GM12878 (cell line): ENCODE measurements around the gene ATG9B. TPM values are rescaled to one million over a fixed set of nuclear protein-coding genes. Genes with fewer than 3 reads are reported as not detected.

Experiments
- ATAC-seq: fragments of 200-7000 bp; cut with Tn5 transposase; 3 replicates; pipeline ENCODE4 v1.9.1; 2020; ENCODE audit warnings: mild to moderate bottlenecking, moderate library complexity
- BruUV-seq: library from RNA; stranded (reverse); fragments of 400-500 nt; replicated peaks from 2 replicates; lab custom pipeline; 2021; lab: Mats Ljungman, UMichigan
- CTCF ChIA-PET: fragments of 300-600 bp; sonication (Branson Sonifier 250); formaldehyde crosslinking; extraction: SDS; loops from one replicate; lab custom pipeline; 2021; ENCODE audit warnings: inconsistent platforms; lab: Yijun Ruan, JAX
- POLR2A ChIA-PET: fragments of 350-600 bp; formaldehyde crosslinking; extraction: SDS; loops from one replicate; lab custom pipeline; 2021; ENCODE audit warnings: inconsistent platforms; lab: Charles Lee
- RAD21 ChIA-PET: fragments of 300-600 bp; sonication (Branson Sonifier 250); formaldehyde crosslinking; loops from one replicate; lab custom pipeline; 2023; ENCODE audit warnings: antibody characterized with exemption; ENCODE audit not compliant: unreplicated experiment; lab: Charles Lee
- SMC1A ChIA-PET: fragments of 300-600 bp; sonication (Branson Sonifier 250); formaldehyde crosslinking; loops from one replicate; lab custom pipeline; 2023; ENCODE audit not compliant: unreplicated experiment, uncharacterized antibody; lab: Charles Lee
- DNase-seq: peaks from one replicate; pipeline ENCODE4 v3.0.0-alpha.2; 2011; ENCODE audit warnings: low read depth, low spot score
- FAIRE-seq: peaks from 3 replicates; lab custom pipeline; 2011; peaks lifted over from hg19 to GRCh38; lab: Jason Lieb, UNC
- H2AFZ ChIP-seq: 2 replicates; pipeline ENCODE4 v1.6.0; 2011; ENCODE audit warnings: low read depth, low read length, control low read depth; ENCODE audit not compliant: control insufficient read depth
- H3K27ac ChIP-seq: 2 replicates; pipeline ENCODE4 v1.5.1; 2011; ENCODE audit warnings: control low read depth; ENCODE audit not compliant: control insufficient read depth, insufficient read depth
- H3K27me3 ChIP-seq, 2 experiments: replicated peaks in 1 of 2; 2 replicates each; pipeline versions ENCODE4 v1.6.0 to v1.6.1; 2011; ENCODE audit warnings: low read length in 1 of 2; ENCODE audit not compliant: control insufficient read depth in 2 of 2, insufficient read depth in 2 of 2
- H3K36me3 ChIP-seq, 2 experiments: 2 replicates each; pipeline ENCODE4 v1.5.1; 2011; ENCODE audit warnings: low read length in 1 of 2; ENCODE audit not compliant: control insufficient read depth in 2 of 2, insufficient read depth in 2 of 2
- H3K4me1 ChIP-seq: 2 replicates; pipeline ENCODE4 v1.6.1; 2011; ENCODE audit warnings: mild to moderate bottlenecking, low read length, moderate library complexity, mixed read lengths; ENCODE audit not compliant: control insufficient read depth, insufficient read depth
- H3K4me2 ChIP-seq: 2 replicates; pipeline ENCODE4 v1.6.0; 2011; ENCODE audit warnings: control low read depth; ENCODE audit not compliant: control insufficient read depth, insufficient read depth
- H3K4me3 ChIP-seq: fragments of 200-600 bp; sonication (generic); 2 replicates; pipeline ENCODE4 v1.5.1; 2016
- H3K79me2 ChIP-seq: 2 replicates; pipeline ENCODE4 v1.6.0; 2011; ENCODE audit warnings: low read length; ENCODE audit not compliant: control insufficient read depth, insufficient read depth
- H3K9ac ChIP-seq: 2 replicates; pipeline ENCODE4 v1.8.0; 2011; ENCODE audit warnings: low read length, control low read depth, mixed read lengths; ENCODE audit not compliant: control insufficient read depth, insufficient read depth
- H3K9me3 ChIP-seq: replicated peaks from 3 replicates; pipeline ENCODE4 v1.5.1; 2011; ENCODE audit warnings: mild to moderate bottlenecking, low read length; ENCODE audit not compliant: control insufficient read depth, insufficient read depth
- H4K20me1 ChIP-seq: 2 replicates; pipeline ENCODE4 v1.6.0; 2011; ENCODE audit not compliant: control insufficient read depth, insufficient read depth
- MEF2B ChIP-seq: fragments of 450-650 bp; IDR thresholded peaks from 2 replicates; pipeline ENCODE4 v1.6.1; 2018; ENCODE audit warnings: mild to moderate bottlenecking, moderate library complexity; ENCODE audit not compliant: partially characterized antibody, poor library complexity, severe bottlenecking
- POLR2A ChIP-seq: IDR thresholded peaks from 2 replicates; pipeline ENCODE4 v1.6.1; 2011; ENCODE audit warnings: low read depth, mild to moderate bottlenecking, low read length
- RB1 ChIP-seq: fragments of 450-650 bp; formaldehyde crosslinking; IDR thresholded peaks from 2 replicates; pipeline ENCODE4 v1.6.1; 2017; ENCODE audit warnings: mild to moderate bottlenecking, borderline replicate concordance
- TCF3 ChIP-seq: IDR thresholded peaks from 2 replicates; pipeline ENCODE4 v1.6.1; 2012; ENCODE audit warnings: low read depth, mild to moderate bottlenecking, low read length, borderline replicate concordance; ENCODE audit not compliant: insufficient read depth
- ZNF384 ChIP-seq: IDR thresholded peaks from 2 replicates; pipeline ENCODE4 v1.6.1; 2012; ENCODE audit warnings: low read depth, mild to moderate bottlenecking, low read length, improper control_type of control experiment, borderline replicate concordance
- WGBS: methylation state at CpG from one replicate; pipeline ENCODE4 v1.1.6; 2016; ENCODE audit warnings: low lambda C conversion rate; ENCODE audit not compliant: insufficient replicate concordance, insufficient coverage; ENCODE audit errors: missing lambda C conversion rate; 5-methylcytosine and 5-hydroxymethylcytosine counted together
- in situ Hi-C: fragments of 300-500 bp; cut with MboI; formaldehyde crosslinking; loops from 9 replicates; pipeline ENCODE4 v1.14.3; 2018; ENCODE audit warnings: mixed read lengths
- intact Hi-C: fragments of 100-400 bp; cut with micrococcal nuclease; formaldehyde crosslinking; loops from one replicate; pipeline ENCODE4 v1.14.2; 2022; ENCODE audit not compliant: unreplicated experiment
- polyA plus RNA-seq, 11 experiments: library from polyadenylated mRNA; depleted of rRNA in 4 of 11; unstranded in 6 of 11; stranded (reverse) in 5 of 11; fragments of >200 nt; fragmentation: Nextera tagmentation in 4 of 11; fragmentation: Illumina TruSeq in 1 of 11; extraction: Ambion mirVana in 4 of 11; extraction: Trizol in 1 of 11; gene quantifications; 1 replicate in 1 of 11; 2 replicates in 10 of 11; pipeline versions ENCODE4 v1.2.1 to v1.2.3, GENCODE V29; 2011 to 2016; ENCODE audit warnings: inconsistent platforms in 2 of 11, missing spikeins in 2 of 11, low read depth in 1 of 11
- total RNA-seq, 4 experiments: library from RNA; depleted of rRNA in 3 of 4; stranded (reverse); fragments of >200 nt in 3 of 4; fragmentation: Illumina TruSeq in 1 of 4; extraction: Trizol in 1 of 4; gene quantifications; 2 replicates each; pipeline versions ENCODE4 v1.2.1 to v1.2.3, GENCODE V29; 2013 to 2021
- TF ChIP-seq, protein P1 (sequence below), 3 experiments: IDR thresholded peaks in 2 of 3; conservative IDR thresholded peaks in 1 of 3; 2 replicates each; pipeline ENCODE4 v1.5.1; 2011; ENCODE audit warnings: low read depth in 3 of 3, low read length in 3 of 3, mild to moderate bottlenecking in 3 of 3, control low read depth in 2 of 3, moderate library complexity in 2 of 3, inconsistent platforms in 1 of 3, mixed read lengths in 1 of 3; ENCODE audit not compliant: control insufficient read depth in 2 of 3, insufficient read depth in 1 of 3; ENCODE audit errors: extremely low read depth in 1 of 3

ATG9B gene
- total and polyA plus RNA-seq, 10 of the 15 experiments (the other 5 are each of a cell fraction or from before 2014, with no cell fraction given) = 0.01 to 0.83 (median 0.12) TPM; not detected in 2

DNA sequence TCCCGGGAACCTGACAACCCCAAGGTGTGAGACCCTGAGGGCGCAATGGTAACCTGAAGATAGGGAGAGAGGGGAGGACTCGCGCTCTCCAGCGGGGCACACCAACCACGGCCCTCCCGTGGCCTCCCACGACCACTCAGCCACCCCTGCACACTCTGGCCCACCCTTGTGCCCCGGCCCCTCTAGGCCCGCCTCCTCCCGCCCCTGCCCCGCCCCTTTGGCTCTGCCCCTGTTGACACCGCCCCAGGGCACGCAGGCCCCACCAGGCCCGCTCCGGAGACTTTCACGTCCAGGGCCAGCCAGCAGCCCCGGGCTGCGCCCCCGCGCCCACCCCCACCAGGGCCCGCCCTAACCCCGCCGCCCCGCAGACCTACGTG is 10.9 kb downstream of the ATG9B start:
- H3K4me3 ChIP-seq = no peak overlapping the region
- FAIRE-seq (no peak), ATAC-seq (no peak), DNase-seq (no peak)
- H3K9me3 ChIP-seq = no peaks in the 10 kb centered on the region
- no peak overlapping the region for H3K9ac ChIP-seq
- no peaks in the 10 kb centered on the region for H3K79me2 ChIP-seq
- no peaks in the 10 kb centered on the region for H4K20me1 ChIP-seq
- intact Hi-C loops = loop anchor here (5.0 kb wide), 1 partner anchor 99 kb away; no protein-coding TSS in a partner anchor
- no peak overlapping the region for H2AFZ ChIP-seq
- SMC1A ChIA-PET = no interaction called here
- WGBS = 70% methylated on average over 6 of the region's 26 CpGs
- H3K4me1 ChIP-seq = peaks cover 7% of the 10 kb centered on the region
- no TSS peak for BruUV-seq
- CTCF ChIA-PET = interaction anchor here (1.3 kb wide), 1 partner anchor 97 kb away, joined by 3 read pairs; no protein-coding TSS in a partner anchor
- TF ChIP-seq TCF3 (no peak), ZNF384 (no peak)
- TF ChIP-seq, all 136 proteins: peak for 0
- RAD21 ChIA-PET = no interaction called here
- H3K27me3 ChIP-seq = peaks cover 0 to 1% of the 10 kb centered on the region in 2 experiments; a peak in 2 of 4 replicates
- POLR2A ChIA-PET = no interaction called here
- in situ Hi-C loops = no loop called here
- H3K36me3 ChIP-seq = no peaks in the 10 kb centered on the region
- H3K4me2 ChIP-seq = 0 out of 2 replicates have a peak overlapping the region, but pooled peaks have one; percentile 3
- no peak overlapping the region for H3K27ac ChIP-seq

DNA sequence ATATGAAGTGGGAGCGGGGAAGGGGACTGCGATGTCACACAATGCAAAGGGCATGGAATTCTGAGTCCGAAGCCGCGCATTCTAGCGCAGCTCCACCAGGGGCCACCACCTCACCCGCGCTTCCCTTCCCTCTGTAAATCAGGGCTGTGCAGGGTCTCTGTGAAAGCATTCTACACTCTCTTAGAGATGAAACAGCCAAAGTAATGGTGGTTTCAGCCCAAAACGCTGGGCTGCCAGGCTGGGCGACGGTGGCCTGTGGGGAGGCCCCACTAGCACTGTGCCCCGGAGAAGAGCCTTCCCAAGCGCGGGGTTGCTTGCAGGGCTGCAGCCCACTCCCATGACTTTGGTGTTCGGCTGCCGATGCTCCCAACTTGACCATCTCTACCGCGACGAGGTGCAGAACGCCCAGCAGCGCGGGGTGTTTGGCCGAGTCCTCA is 11.4 kb downstream of the ATG9B start:
- no peak overlapping the region for H3K27ac ChIP-seq
- CTCF ChIA-PET = interaction anchor here (1.1 kb wide), 1 partner anchor 136 kb away, joined by 3 read pairs; no protein-coding TSS in a partner anchor
- POLR2A ChIA-PET = no interaction called here
- TF ChIP-seq, protein P1, sequence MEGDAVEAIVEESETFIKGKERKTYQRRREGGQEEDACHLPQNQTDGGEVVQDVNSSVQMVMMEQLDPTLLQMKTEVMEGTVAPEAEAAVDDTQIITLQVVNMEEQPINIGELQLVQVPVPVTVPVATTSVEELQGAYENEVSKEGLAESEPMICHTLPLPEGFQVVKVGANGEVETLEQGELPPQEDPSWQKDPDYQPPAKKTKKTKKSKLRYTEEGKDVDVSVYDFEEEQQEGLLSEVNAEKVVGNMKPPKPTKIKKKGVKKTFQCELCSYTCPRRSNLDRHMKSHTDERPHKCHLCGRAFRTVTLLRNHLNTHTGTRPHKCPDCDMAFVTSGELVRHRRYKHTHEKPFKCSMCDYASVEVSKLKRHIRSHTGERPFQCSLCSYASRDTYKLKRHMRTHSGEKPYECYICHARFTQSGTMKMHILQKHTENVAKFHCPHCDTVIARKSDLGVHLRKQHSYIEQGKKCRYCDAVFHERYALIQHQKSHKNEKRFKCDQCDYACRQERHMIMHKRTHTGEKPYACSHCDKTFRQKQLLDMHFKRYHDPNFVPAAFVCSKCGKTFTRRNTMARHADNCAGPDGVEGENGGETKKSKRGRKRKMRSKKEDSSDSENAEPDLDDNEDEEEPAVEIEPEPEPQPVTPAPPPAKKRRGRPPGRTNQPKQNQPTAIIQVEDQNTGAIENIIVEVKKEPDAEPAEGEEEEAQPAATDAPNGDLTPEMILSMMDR (IDR thresholded peaks at IDR 0.05 in 2 of 3, conservative IDR thresholded peaks at IDR 0.05 in 1 of 3; ENCODE audit: control insufficient read depth in 2 of 3, extremely low read depth in 1 of 3, insufficient read depth in 1 of 3, low read depth in 3 of 3, low read length in 3 of 3) = peak; percentile 36 to 42 (median 38); a peak in 5 of 6 replicates
- TF ChIP-seq RB1 (no peak), POLR2A (no peak), MEF2B (no peak)
- H3K4me2 ChIP-seq = no peak overlapping the region
- SMC1A ChIA-PET = no interaction called here
- peaks cover 6% of the 10 kb centered on the region for H3K4me1 ChIP-seq
- no peaks in the 10 kb centered on the region for H3K79me2 ChIP-seq
- H2AFZ ChIP-seq = no peak overlapping the region
- no peak overlapping the region for H3K4me3 ChIP-seq
- DNase-seq (no peak), FAIRE-seq (no peak), ATAC-seq (no peak)
- no peak overlapping the region for H3K9ac ChIP-seq
- no peaks in the 10 kb centered on the region for H3K36me3 ChIP-seq
- no TSS peak for BruUV-seq
- in situ Hi-C loops (no loop called here), intact Hi-C loops (loop anchor here (5.0 kb wide), 1 partner anchor 99 kb away; no protein-coding TSS in a partner anchor)
- RAD21 ChIA-PET = no interaction called here
- no peaks in the 10 kb centered on the region for H4K20me1 ChIP-seq
- H3K27me3 ChIP-seq = no peaks in the 10 kb centered on the region; a peak in 1 of 4 replicates
- WGBS = 27% methylated on average over 22 of the region's 23 CpGs
- no peaks in the 10 kb centered on the region for H3K9me3 ChIP-seq
